ELF-1 (cell line): ENCODE measurements around the gene CFB.
"Not testable (repeated sequence)": the region's sequence is repeated elsewhere in the genome, so short reads cannot be mapped to it uniquely, and the experiment has no call there.

ENCODE experiments used
- DNase-seq: peaks from one replicate; pipeline ENCODE4 v3.0.0-alpha.2; 2016; ENCODE audit warnings: low read depth, low spot score

CFB gene

GRCh38 chr6:31911826-31912585 lies 33.9 kb upstream of the CFB start:
- DNase-seq = no peak

- no peak for DNase-seq
These were observed 30.5 kb upstream of the CFB start for GRCh38 chr6:31915351-31915750.

- peak; percentile 33 for DNase-seq
These were observed 30.1 kb upstream of the CFB start for GRCh38 chr6:31915756-31916155.

GRCh38 chr6:31918069-31918720 lies 27.7 kb upstream of the CFB start:
- no peak for DNase-seq

- DNase-seq = no peak
These were observed 26.1 kb upstream of the CFB start for GRCh38 chr6:31919624-31920303.

GRCh38 chr6:31920811-31921210 lies 25.1 kb upstream of the CFB start:
- no peak for DNase-seq

GRCh38 chr6:31922942-31923341 lies 23.0 kb upstream of the CFB start:
- DNase-seq = peak; percentile 33

GRCh38 chr6:31927242-31927862 lies 18.5 kb upstream of the CFB start, which contains the start of gene C2:
C2 (plus strand) TSS chr6:31927717; CDS start chr6:31927753, 36 bp downstream.
- no peak for DNase-seq

- no peak for DNase-seq
These were observed 17.8 kb upstream of the CFB start for GRCh38 chr6:31927863-31928671.

GRCh38 chr6:31928672-31928939 lies 17.3 kb upstream of the CFB start:
- DNase-seq = no peak

GRCh38 chr6:31930962-31931361 lies 14.9 kb upstream of the CFB start:
- DNase-seq = no peak

- not testable (repeated sequence) for DNase-seq
These were observed 13.8 kb upstream of the CFB start for GRCh38 chr6:31932137-31932536.

- DNase-seq = no peak
These were observed 12.4 kb upstream of the CFB start for GRCh38 chr6:31933537-31933936.

- no peak for DNase-seq
These were observed 10.9 kb upstream of the CFB start for GRCh38 chr6:31935021-31935420.

- no peak for DNase-seq
These were observed 10.1 kb upstream of the CFB start for GRCh38 chr6:31935823-31936222.

GRCh38 chr6:31940256-31940664 lies 5.6 kb upstream of the CFB start:
- DNase-seq = no peak

- DNase-seq = no peak
These were observed 2.2 kb upstream of the CFB start for GRCh38 chr6:31943742-31944141.

- DNase-seq = no peak
These were observed 765 bp upstream of the CFB start for GRCh38 chr6:31945154-31945506.

- DNase-seq = no peak
These were observed 533 bp downstream of the CFB start for GRCh38 chr6:31946370-31946885.

- no peak for DNase-seq
These were observed 1.3 kb downstream of the CFB start for GRCh38 chr6:31947070-31947675.

- DNase-seq = no peak
These were observed 2.0 kb downstream of the CFB start for GRCh38 chr6:31947864-31948263.
